Erythroblast (primary cell): ENCODE measurements around the gene ANKS3.

Experiments
- DNase-seq, 2 experiments: peaks; one replicate each; lab custom pipeline; 2025; lab: John Stamatoyannopoulos, UW
- GATA1 ChIP-seq: IDR thresholded peaks from 2 replicates; pipeline ENCODE4 v1.6.1; 2011; ENCODE audit warnings: low read depth, mild to moderate bottlenecking, control low read depth, low read length, moderate library complexity
- POLR2A ChIP-seq: IDR thresholded peaks from 2 replicates; pipeline ENCODE4 v1.6.1; 2011; ENCODE audit warnings: mild to moderate bottlenecking, low read length

The ANKS3 gene

GRCh38 chr16:4677390-4677789 is 56.7 kb downstream of the ANKS3 start:
- no peak for TF ChIP-seq POLR2A
- no peak for TF ChIP-seq GATA1
- DNase-seq = no peak

GRCh38 chr16:4676831-4677230 is 57.2 kb downstream of the ANKS3 start:
- TF ChIP-seq POLR2A (no peak), GATA1 (no peak)
- DNase-seq = no peak

GRCh38 chr16:4675864-4676786 is 57.9 kb downstream of the ANKS3 start:
- no peak for DNase-seq
- TF ChIP-seq POLR2A (no peak), GATA1 (no peak)

GRCh38 chr16:4674926-4675530 is 59.0 kb downstream of the ANKS3 start:
- no peak for DNase-seq
- TF ChIP-seq POLR2A = no peak
- TF ChIP-seq GATA1 = no peak

GRCh38 chr16:4673387-4674046 is 60.6 kb downstream of the ANKS3 start:
- TF ChIP-seq GATA1 (no peak), POLR2A (no peak)
- no peak for DNase-seq

- TF ChIP-seq POLR2A = no peak
- TF ChIP-seq GATA1 = no peak
- no peak for DNase-seq
Measured at GRCh38 chr16:4668313-4668960, 65.6 kb downstream of the ANKS3 start.

- TF ChIP-seq POLR2A (no peak), GATA1 (no peak)
- DNase-seq = no peak
Measured at GRCh38 chr16:4667203-4667963, 66.7 kb downstream of the ANKS3 start.

- no peak for DNase-seq
- TF ChIP-seq POLR2A = no peak
- no peak for TF ChIP-seq GATA1
Measured at GRCh38 chr16:4666537-4667202, 67.4 kb downstream of the ANKS3 start.

GRCh38 chr16:4664538-4665418 is 69.3 kb downstream of the ANKS3 start:
- no peak for TF ChIP-seq POLR2A
- no peak for DNase-seq

GRCh38 chr16:4663777-4664465 is 70.2 kb downstream of the ANKS3 start:
- TF ChIP-seq GATA1 = no peak
- no peak for TF ChIP-seq POLR2A
- DNase-seq = no peak

- TF ChIP-seq GATA1 (no peak), POLR2A (no peak)
Measured at GRCh38 chr16:4663465-4663776, 70.7 kb downstream of the ANKS3 start.

GRCh38 chr16:4661661-4662060 is 72.4 kb downstream of the ANKS3 start:
- DNase-seq = no peak
- TF ChIP-seq POLR2A (no peak), GATA1 (no peak)

More at GRCh38 chr16:4663465-4663776, 70.7 kb downstream of the ANKS3 start:
- no peak for DNase-seq
